Right lobe of liver (tissue), 4 donors: ENCODE data around the gene CLPSL2.

Source experiments
- CTCF ChIP-seq, 4 donors: fragments of 200-600 bp in 3 of 4; fragments of 450-650 bp in 1 of 4; IDR thresholded peaks; one replicate each; pipeline versions ENCODE4 v1.5.1 to v1.8.0; 2016 to 2022; ENCODE audit warnings: antibody characterized with exemption in 4 of 4, mild to moderate bottlenecking in 2 of 4
- POLR2A ChIP-seq: fragments of 450-650 bp; IDR thresholded peaks from one replicate; pipeline ENCODE4 v1.6.1; 2017; ENCODE audit warnings: antibody characterized with exemption, mild to moderate bottlenecking
- donor health status: DM: no; HTN: no; CAD: no.
- donor health status: DM: no; HTN: no; CAD: no.
- donor health status: DM: no; HTN: yes; CAD: no.

- no peak for TF ChIP-seq CTCF (IDR thresholded peaks at IDR 0.05)
- TF ChIP-seq POLR2A = no peak
Measured at GRCh38 chr6:35729722-35730121, 46.7 kb upstream of the CLPSL2 start.
